Heart left ventricle (tissue), 16 donors: ENCODE data around the gene TRAIP. TPM values are rescaled to one million over a fixed set of nuclear protein-coding genes. Genes with fewer than 3 reads are reported as not detected.

Experiments
- ATAC-seq, 4 donors: fragments of 200-7000 bp; cut with Tn5 transposase; one replicate each; pipeline ENCODE4 v1.9.1; 2020 to 2022; ENCODE audit warnings: moderate library complexity in 4 of 4, mild to moderate bottlenecking in 3 of 4, moderate number of reproducible peaks in 1 of 4
- DNase-seq, 5 donors: peaks; one replicate each; pipeline ENCODE4 v3.0.0-alpha.2; 2020
- H3K27ac ChIP-seq, 12 donors: fragments of 200-600 bp; sonication (generic) in 4 of 12; one replicate each; pipeline versions ENCODE4 v1.5.0 to v1.8.0; 2016 to 2022; ENCODE audit warnings: mild to moderate bottlenecking in 2 of 12
- H3K27me3 ChIP-seq, 9 donors: fragments of 200-600 bp; sonication (generic) in 2 of 9; one replicate each; pipeline versions ENCODE4 v1.5.1 to v1.8.0; 2016 to 2022; ENCODE audit warnings: mild to moderate bottlenecking in 3 of 9
- H3K36me3 ChIP-seq, 9 donors: fragments of 200-600 bp; sonication (generic) in 2 of 9; one replicate each; pipeline versions ENCODE4 v1.5.0 to v1.8.0; 2018 to 2022; ENCODE audit warnings: mild to moderate bottlenecking in 2 of 9
- H3K4me1 ChIP-seq, 12 donors: fragments of 200-600 bp; sonication (generic) in 4 of 12; one replicate each; pipeline versions ENCODE4 v1.5.0 to v1.8.0; 2016 to 2022; ENCODE audit warnings: mild to moderate bottlenecking in 3 of 12
- H3K4me3 ChIP-seq, 12 donors: fragments of 200-600 bp; sonication (generic) in 4 of 12; one replicate each; pipeline versions ENCODE4 v1.5.0 to v1.8.0; 2017 to 2022; ENCODE audit warnings: mild to moderate bottlenecking in 9 of 12, moderate library complexity in 4 of 12
- H3K9me3 ChIP-seq, 12 donors: fragments of 200-600 bp; sonication (generic) in 4 of 12; one replicate each; pipeline versions ENCODE4 v1.5.0 to v1.8.0; 2016 to 2022; ENCODE audit warnings: mild to moderate bottlenecking in 1 of 12
- POLR2A ChIP-seq, 2 donors: fragments of 450-650 bp; IDR thresholded peaks; one replicate each; pipeline ENCODE4 v1.6.1; 2017; ENCODE audit warnings: antibody characterized with exemption in 2 of 2, mild to moderate bottlenecking in 2 of 2, moderate library complexity in 2 of 2
- WGBS, 4 donors: extraction: QIAGEN DNeasy Blood & Tissue Kit in 2 of 4; methylation state at CpG; one replicate each; pipeline versions ENCODE4 v1.1.5 to v1.1.7; 2013 to 2018; 5-methylcytosine and 5-hydroxymethylcytosine counted together
- intact Hi-C, 10 donors: fragments of 100-400 bp; cut with DNase I; formaldehyde crosslinking; loops; one replicate each; pipeline versions ENCODE4 v1.11.1 to v1.14.2; 2022
- polyA plus RNA-seq, 2 donors: library from polyadenylated mRNA; stranded (reverse); fragments of 200-250 nt; gene quantifications; one replicate each; pipeline ENCODE4 v1.2.3, GENCODE V29; 2013
- total RNA-seq, 9 donors: library from RNA; depleted of rRNA in 2 of 9; stranded (reverse); fragments of >200 nt in 2 of 9; fragmentation: NEBNext Ultra II Directional in 3 of 9; extraction: Animal tissue kit (Norgen Biotek cat#: 25700) in 3 of 9; gene quantifications; one replicate each; pipeline versions ENCODE4 v1.1.0 to v1.2.4, GENCODE V29; 2016 to 2023
- TF ChIP-seq, protein P1 (sequence below), 12 donors: fragments of 200-600 bp; sonication (generic) in 4 of 12; IDR thresholded peaks; one replicate each; pipeline versions ENCODE4 v1.5.0 to v1.8.0; 2018 to 2022; ENCODE audit warnings: antibody characterized with exemption in 12 of 12, mild to moderate bottlenecking in 5 of 12
- donor health status: ischemic (EF 13 %, LVEDD 7.1; RV severe dilation, severe dysfunction).
- donor health status: healthy with polysubstance abuse.
- donor health status: DM: no; HTN: yes; CAD: no.
- donor health status: DM: no; HTN: no; CAD: no.
- donor health status: ischemic (EF 25% LVEDD 6.9; RV normal size, moderate dysfunction).
- donor health status: ischemic (EF 25% LVEDD 5.7; RV mildly dilated, moderate dysfunction).
- donor health status: healthy.
- donor health status: DM: yes; HTN: yes; CAD: no.
- donor health status: ischemic (EF 35%, LVEDD 5.7; RV mildly dilated, moderate dysfunction).
- donor health status: nonischemic (EF 11% LVEDD 7.7; RV severe dilation, severe dysfunction).
- donor health status: DM: yes; HTN: yes; CAD: no.
- donor health status: PGD.
- donor health status: ischemic (EF 29% LVEDD 5.4; RV normal size, mild dysfunction).
- donor health status: nonischemic (EF 23%, LVEDD 6.1; RV moderate dilation, normal function).

The TRAIP gene
- total and polyA plus RNA-seq, 11 donors, result 0.37 to 6.3 (median 0.99) TPM; not detected in 1

DNA sequence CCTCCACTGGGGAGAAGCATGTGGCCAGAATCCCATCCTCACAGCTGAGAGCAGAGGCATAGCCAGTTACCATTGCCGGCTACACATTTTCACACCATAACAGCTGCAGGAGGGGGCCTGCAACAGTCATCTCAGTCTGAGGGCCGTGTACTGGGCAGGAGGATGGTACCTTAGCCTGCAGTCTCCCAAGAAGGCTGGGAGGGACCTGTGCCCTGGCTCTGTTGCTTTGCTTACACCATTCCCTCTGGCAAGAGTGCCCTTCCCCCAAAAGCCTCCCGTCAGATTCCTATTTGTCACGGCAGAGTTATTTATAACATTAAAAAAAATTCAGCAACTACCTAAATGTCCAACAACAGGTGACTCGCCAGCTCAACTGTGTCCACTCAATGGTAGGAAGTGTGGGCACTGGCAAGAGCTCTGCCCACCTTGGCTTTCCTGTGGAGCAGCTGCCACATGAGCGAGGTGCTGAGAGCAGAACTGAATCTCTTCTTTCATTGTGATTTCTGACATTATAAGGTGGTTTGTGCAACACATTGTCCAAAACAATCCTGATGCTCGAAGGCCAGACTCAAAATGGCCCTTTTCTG, 8.9 kb upstream of the TRAIP start:
- H3K4me3 ChIP-seq, result no peak overlapping the region
- H3K36me3 ChIP-seq, result no peaks in the 10 kb centered on the region
- H3K27me3 ChIP-seq, result peaks cover 7 to 43% (median 28%) of the 10 kb centered on the region in 9 donors
- WGBS, 4 donors, result 38 to 49% (median 45%) methylated on average over 7 of the region's 7 CpGs
- ATAC-seq (no peak), DNase-seq (no peak)
- H3K9me3 ChIP-seq, result no peaks in the 10 kb centered on the region
- intact Hi-C loops, result no loop called here
- peaks cover 0 to 14% (median 11%) of the 10 kb centered on the region in 12 donors for H3K4me1 ChIP-seq
- TF ChIP-seq, protein P1, sequence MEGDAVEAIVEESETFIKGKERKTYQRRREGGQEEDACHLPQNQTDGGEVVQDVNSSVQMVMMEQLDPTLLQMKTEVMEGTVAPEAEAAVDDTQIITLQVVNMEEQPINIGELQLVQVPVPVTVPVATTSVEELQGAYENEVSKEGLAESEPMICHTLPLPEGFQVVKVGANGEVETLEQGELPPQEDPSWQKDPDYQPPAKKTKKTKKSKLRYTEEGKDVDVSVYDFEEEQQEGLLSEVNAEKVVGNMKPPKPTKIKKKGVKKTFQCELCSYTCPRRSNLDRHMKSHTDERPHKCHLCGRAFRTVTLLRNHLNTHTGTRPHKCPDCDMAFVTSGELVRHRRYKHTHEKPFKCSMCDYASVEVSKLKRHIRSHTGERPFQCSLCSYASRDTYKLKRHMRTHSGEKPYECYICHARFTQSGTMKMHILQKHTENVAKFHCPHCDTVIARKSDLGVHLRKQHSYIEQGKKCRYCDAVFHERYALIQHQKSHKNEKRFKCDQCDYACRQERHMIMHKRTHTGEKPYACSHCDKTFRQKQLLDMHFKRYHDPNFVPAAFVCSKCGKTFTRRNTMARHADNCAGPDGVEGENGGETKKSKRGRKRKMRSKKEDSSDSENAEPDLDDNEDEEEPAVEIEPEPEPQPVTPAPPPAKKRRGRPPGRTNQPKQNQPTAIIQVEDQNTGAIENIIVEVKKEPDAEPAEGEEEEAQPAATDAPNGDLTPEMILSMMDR (IDR thresholded peaks at IDR 0.05), result no peak
- TF ChIP-seq POLR2A (IDR thresholded peaks at IDR 0.05), result no peak
- H3K27ac ChIP-seq, result no peak overlapping the region

DNA sequence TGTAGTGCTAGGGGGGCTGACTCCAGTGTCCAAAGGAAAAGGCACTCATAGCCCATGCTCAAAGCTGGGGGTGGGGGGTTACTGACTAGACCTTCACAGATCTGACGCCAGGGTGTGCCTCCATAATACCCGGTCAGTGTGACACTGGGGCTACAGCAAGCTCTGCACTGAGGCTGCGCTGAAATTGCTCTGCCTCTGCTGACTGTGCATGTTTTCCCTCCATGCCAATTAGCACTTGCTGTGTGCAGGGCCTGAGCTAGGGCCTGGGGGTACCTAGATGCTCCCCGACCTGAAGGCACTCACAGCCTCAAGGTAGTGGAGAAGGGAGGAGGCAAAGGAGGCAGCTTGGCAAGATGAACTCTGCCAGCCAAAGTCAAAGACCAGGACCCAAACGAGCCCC, 8.1 kb upstream of the TRAIP start:
- peaks cover 7 to 35% (median 20%) of the 10 kb centered on the region in 9 donors for H3K27me3 ChIP-seq

DNA sequence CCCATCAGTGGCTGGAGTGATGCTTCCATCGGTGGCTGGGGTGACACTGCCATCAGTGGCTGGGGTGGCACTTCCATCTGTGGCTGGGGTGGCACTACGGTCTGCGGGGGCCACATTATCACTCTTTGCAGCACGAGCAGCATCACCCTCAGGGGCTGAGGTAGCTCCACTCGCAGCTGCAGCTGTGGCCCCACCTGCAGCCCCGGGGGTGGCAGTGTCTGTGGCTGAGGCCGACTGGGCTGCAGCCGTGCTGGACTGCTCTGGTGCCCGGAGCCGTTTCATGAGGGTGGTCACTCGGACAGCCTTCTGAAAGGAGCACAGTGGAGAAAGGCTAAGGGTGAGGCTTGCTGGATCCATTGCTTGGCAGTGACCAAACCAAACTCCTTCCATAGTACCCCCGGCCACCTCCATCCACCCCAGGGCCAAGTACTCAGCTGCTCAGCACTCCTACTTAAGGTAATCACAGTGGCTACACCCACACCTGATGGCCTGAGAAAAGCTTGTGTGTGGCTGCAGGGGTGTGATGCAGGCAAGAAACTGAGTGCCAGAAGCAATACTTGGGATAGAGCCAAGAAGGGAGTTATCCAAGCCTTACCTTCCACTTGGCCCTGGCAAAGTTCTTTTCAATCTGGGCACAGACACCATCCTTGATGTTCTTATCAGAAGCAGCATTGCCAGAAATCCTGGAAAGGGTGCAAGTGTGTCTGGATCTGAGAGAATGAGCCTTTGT, 3.4 kb upstream of the TRAIP start:
- Histone ChIP-seq H3K36me3 (no peaks in the 10 kb centered on the region), H3K27ac (no peak overlapping the region), H3K27me3 (peaks cover 0 to 7% (median 0%) of the 10 kb centered on the region in 9 donors), H3K9me3 (no peaks in the 10 kb centered on the region), H3K4me1 (peaks cover 0 to 14% (median 8%) of the 10 kb centered on the region in 12 donors), H3K4me3 (no peak overlapping the region)
- intact Hi-C loops, result loop anchor here in 1 of 10 donors (5.0 kb wide), 1 partner anchor 43 kb away; the partner anchor contains the start of gene MST1R
- TF ChIP-seq, protein P1 (IDR thresholded peaks at IDR 0.05), result no peak
- TF ChIP-seq POLR2A (IDR thresholded peaks at IDR 0.05), result no peak
- DNase-seq, result no peak
- ATAC-seq, result no peak
- WGBS, 4 donors, result 79 to 84% (median 83%) methylated on average over 8 to 12 of the region's 12 CpGs

More for the DNA sequence above, 8.1 kb upstream of the TRAIP start:
- H3K9me3 ChIP-seq, result no peaks in the 10 kb centered on the region
- WGBS, 4 donors, result 21 to 65% (median 58%) methylated on average over 2 to 5 of the region's 5 CpGs
- no peak overlapping the region for H3K27ac ChIP-seq
- intact Hi-C loops, result no loop called here
- TF ChIP-seq POLR2A (IDR thresholded peaks at IDR 0.05), result no peak
- TF ChIP-seq, protein P1 (IDR thresholded peaks at IDR 0.05), result no peak
- H3K36me3 ChIP-seq, result no peaks in the 10 kb centered on the region
- DNase-seq (no peak), ATAC-seq (no peak)
- H3K4me1 ChIP-seq, result peaks cover 0 to 7% (median 6%) of the 10 kb centered on the region in 12 donors
- no peak overlapping the region for H3K4me3 ChIP-seq

DNA sequence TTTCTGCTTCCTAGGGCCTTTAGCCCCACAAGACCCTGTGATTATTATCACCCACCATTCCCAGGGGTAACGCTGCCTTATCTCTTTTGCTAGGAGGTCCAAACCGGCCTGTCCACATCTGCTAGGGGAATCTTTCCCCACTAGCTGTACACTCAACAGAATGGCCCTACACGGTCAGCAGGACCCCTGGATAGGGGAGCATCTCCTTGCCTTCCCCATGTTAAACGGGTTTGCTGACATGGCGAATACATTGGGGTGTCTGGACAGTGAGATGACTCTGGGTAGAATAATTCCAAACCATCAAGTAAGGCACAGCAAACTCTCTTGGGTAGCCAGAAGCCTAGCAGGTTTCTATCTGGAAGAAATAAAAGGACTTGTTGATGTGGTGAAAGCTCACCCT, 702 bp downstream of the TRAIP start:
- intact Hi-C loops, result loop anchor here in 2 of 10 donors (2.0 to 5.0 kb wide), 2 partner anchors 47 to 73 kb away; partner anchors contain the start of genes MON1A (in 1 of the 2) and MST1R (in 1 of the 2)
- no peak for TF ChIP-seq POLR2A (IDR thresholded peaks at IDR 0.05)
- TF ChIP-seq, protein P1 (IDR thresholded peaks at IDR 0.05), result no peak
- ATAC-seq, result no peak
- no peaks in the 10 kb centered on the region for H3K27me3 ChIP-seq
- no peaks in the 10 kb centered on the region for H3K9me3 ChIP-seq
- peaks cover 0 to 14% (median 8%) of the 10 kb centered on the region in 12 donors for H3K4me1 ChIP-seq
- DNase-seq, result no peak
- peak overlapping the region in 9 of 12 donors; percentile 51 to 91 (median 68) for H3K4me3 ChIP-seq
- H3K27ac ChIP-seq, result no peak overlapping the region
- 48 to 55% (median 53%) methylated on average over 5 of the region's 5 CpGs for WGBS, 4 donors
- H3K36me3 ChIP-seq, result no peaks in the 10 kb centered on the region
